IMR-90 (cell line): Measurements from ENCODE around the gene OSBPL3. TPM values are rescaled to one million over a fixed set of nuclear protein-coding genes. Genes with fewer than 3 reads are reported as not detected.

ENCODE experiments used
- ATAC-seq: fragments of 200-7000 bp; cut with Tn5 transposase; 2 replicates; pipeline ENCODE4 v1.9.1; 2020; ENCODE audit warnings: low read depth, mild to moderate bottlenecking, moderate library complexity
- BruUV-seq: library from RNA; stranded (reverse); fragments of 400-500 nt; replicated peaks from 2 replicates; lab custom pipeline; 2021; lab: Mats Ljungman, UMichigan
- CTCF ChIA-PET: fragments of 300-600 bp; formaldehyde crosslinking; extraction: SDS; loops from one replicate; lab custom pipeline; 2021; ENCODE audit warnings: antibody characterized with exemption; lab: Yijun Ruan, JAX
- POLR2A ChIA-PET: fragments of 300-600 bp; sonication (Branson Sonifier 250); formaldehyde crosslinking; loops from one replicate; lab custom pipeline; 2022; ENCODE audit warnings: antibody characterized with exemption; ENCODE audit not compliant: unreplicated experiment; lab: Charles Lee
- DNase-seq: peaks from one replicate; pipeline ENCODE4 v3.0.0; 2013
- H2AFZ ChIP-seq: replicated peaks from 2 replicates; pipeline ENCODE3; 2013; ENCODE audit warnings: low read length, mild to moderate bottlenecking; ENCODE audit not compliant: poor library complexity
- H2AK5ac ChIP-seq: 2 replicates; pipeline ENCODE4 v1.6.1; 2013; ENCODE audit warnings: low read depth, low read length, inconsistent platforms
- H2AK9ac ChIP-seq: replicated peaks from 2 replicates; pipeline ENCODE3; 2013; ENCODE audit warnings: mild to moderate bottlenecking, low read depth, low read length, moderate library complexity; ENCODE audit not compliant: poor library complexity
- H2BK120ac ChIP-seq: 2 replicates; pipeline ENCODE4 v1.6.1; 2013; ENCODE audit warnings: low read depth, low read length, inconsistent platforms
- H2BK15ac ChIP-seq: 3 replicates; pipeline ENCODE4 v1.6.1; 2013; ENCODE audit warnings: low read depth, low read length, inconsistent platforms
- H2BK20ac ChIP-seq: 2 replicates; pipeline ENCODE4 v1.6.1; 2013; ENCODE audit warnings: low read depth, mild to moderate bottlenecking, inconsistent platforms, low read length, moderate library complexity
- H2BK5ac ChIP-seq: 2 replicates; pipeline ENCODE4 v1.6.1; 2013; ENCODE audit warnings: mild to moderate bottlenecking, low read depth, low read length, inconsistent platforms; ENCODE audit not compliant: poor library complexity, severe bottlenecking
- H3K14ac ChIP-seq: replicated peaks from 2 replicates; pipeline ENCODE4 v1.6.1; 2013; ENCODE audit warnings: low read depth, low read length, inconsistent platforms
- H3K18ac ChIP-seq: 2 replicates; pipeline ENCODE4 v1.6.1; 2013; ENCODE audit warnings: low read depth, low read length, control low read depth
- H3K23ac ChIP-seq: 2 replicates; pipeline ENCODE4 v1.6.1; 2013; ENCODE audit warnings: low read depth, low read length, inconsistent platforms
- H3K27ac ChIP-seq: 2 replicates; pipeline ENCODE4 v1.5.1; 2013; ENCODE audit warnings: mild to moderate bottlenecking, control low read depth, low read length; ENCODE audit not compliant: insufficient read depth
- H3K27me3 ChIP-seq: 2 replicates; pipeline ENCODE4 v1.6.1; 2013; ENCODE audit warnings: low read length; ENCODE audit not compliant: control insufficient read depth, insufficient read depth
- H3K36me3 ChIP-seq: 2 replicates; pipeline ENCODE4 v1.6.1; 2013; ENCODE audit warnings: low read length, mixed read lengths; ENCODE audit not compliant: control insufficient read depth, insufficient read depth
- H3K4ac ChIP-seq: 2 replicates; pipeline ENCODE4 v1.6.1; 2013; ENCODE audit warnings: low read depth, low read length, inconsistent platforms
- H3K4me1 ChIP-seq: 2 replicates; pipeline ENCODE4 v1.6.1; 2013; ENCODE audit warnings: low read length, mixed read lengths; ENCODE audit not compliant: control insufficient read depth, insufficient read depth
- H3K4me2 ChIP-seq: 2 replicates; pipeline ENCODE4 v1.6.1; 2013; ENCODE audit warnings: low read depth, mild to moderate bottlenecking, control low read depth, low read length, moderate library complexity
- H3K4me3 ChIP-seq: 2 replicates; pipeline ENCODE4 v1.5.1; 2013; ENCODE audit warnings: low read depth, mild to moderate bottlenecking, control low read depth, low read length, moderate library complexity; ENCODE audit not compliant: insufficient read depth
- H3K56ac ChIP-seq: 2 replicates; pipeline ENCODE4 v1.6.1; 2013; ENCODE audit warnings: low read length, inconsistent platforms; ENCODE audit not compliant: insufficient read depth; ENCODE audit errors: extremely low read depth
- H3K79me1 ChIP-seq, 2 experiments: 2 replicates each; pipeline ENCODE4 v1.6.1; 2013; ENCODE audit warnings: low read length in 2 of 2, inconsistent platforms in 1 of 2, low read depth in 1 of 2
- H3K9ac ChIP-seq: 2 replicates; pipeline ENCODE4 v1.6.1; 2013; ENCODE audit warnings: low read depth, low read length, control low read depth
- H3K9me1 ChIP-seq: 2 replicates; pipeline ENCODE4 v1.6.1; 2013; ENCODE audit warnings: low read length, inconsistent platforms; ENCODE audit not compliant: insufficient read depth
- H3K9me3 ChIP-seq: 2 replicates; pipeline ENCODE4 v1.6.1; 2013; ENCODE audit warnings: low read length; ENCODE audit not compliant: control insufficient read depth, insufficient read depth
- H4K20me1 ChIP-seq: 2 replicates; pipeline ENCODE4 v1.6.1; 2013; ENCODE audit warnings: low read length, inconsistent platforms; ENCODE audit not compliant: insufficient read depth
- H4K5ac ChIP-seq: 2 replicates; pipeline ENCODE4 v1.6.1; 2013; ENCODE audit warnings: mild to moderate bottlenecking, low read depth, low read length, control low read depth
- H4K8ac ChIP-seq, 2 experiments: 2 replicates each; pipeline ENCODE4 v1.6.1; 2013; ENCODE audit warnings: low read depth in 2 of 2, low read length in 2 of 2, control low read depth in 1 of 2, inconsistent platforms in 1 of 2
- H4K91ac ChIP-seq: 2 replicates; pipeline ENCODE4 v1.6.1; 2013; ENCODE audit warnings: low read depth, low read length, inconsistent platforms; ENCODE audit not compliant: insufficient read depth
- CEBPB ChIP-seq: IDR thresholded peaks from 2 replicates; pipeline ENCODE4 v1.6.1; 2012; ENCODE audit warnings: low read depth, low read length, improper control_type of control experiment
- CHD1 ChIP-seq: IDR thresholded peaks from 2 replicates; pipeline ENCODE4 v1.6.1; 2012; ENCODE audit warnings: low read depth, low read length, improper control_type of control experiment
- CTCF ChIP-seq: conservative IDR thresholded peaks from 2 replicates; pipeline ENCODE4 v1.5.1; 2012; ENCODE audit warnings: mild to moderate bottlenecking, low read depth, low read length, improper control_type of control experiment
- FOS ChIP-seq: fragments of 150-350 bp; IDR thresholded peaks from 2 replicates; pipeline ENCODE4 v1.6.1; 2016; ENCODE audit warnings: low read depth, low read length
- MAFK ChIP-seq: IDR thresholded peaks from 2 replicates; pipeline ENCODE4 v1.6.1; 2012; ENCODE audit warnings: low read depth, low read length, improper control_type of control experiment
- MAZ ChIP-seq: IDR thresholded peaks from 2 replicates; pipeline ENCODE4 v1.6.1; 2012; ENCODE audit warnings: low read depth, mild to moderate bottlenecking, low read length, improper control_type of control experiment, moderate library complexity, borderline replicate concordance
- MXI1 ChIP-seq: IDR thresholded peaks from 2 replicates; pipeline ENCODE4 v1.6.1; 2012; ENCODE audit warnings: low read depth, mild to moderate bottlenecking, low read length, moderate library complexity, borderline replicate concordance
- NFE2L2 ChIP-seq: fragments of 150-350 bp; IDR thresholded peaks from 2 replicates; pipeline ENCODE4 v1.6.1; 2016; ENCODE audit warnings: low read depth, mild to moderate bottlenecking, low read length
- POLR2A ChIP-seq: IDR thresholded peaks from 2 replicates; pipeline ENCODE4 v1.6.1; 2012; ENCODE audit warnings: mild to moderate bottlenecking, low read depth, low read length
- RAD21 ChIP-seq: IDR thresholded peaks from 2 replicates; pipeline ENCODE4 v1.6.1; 2012; ENCODE audit warnings: low read length, improper control_type of control experiment
- RCOR1 ChIP-seq: IDR thresholded peaks from 2 replicates; pipeline ENCODE4 v1.6.1; 2012; ENCODE audit warnings: mild to moderate bottlenecking, low read length, improper control_type of control experiment; ENCODE audit not compliant: insufficient replicate concordance
- RFX5 ChIP-seq: IDR thresholded peaks from 2 replicates; pipeline ENCODE4 v1.8.0; 2012; ENCODE audit warnings: low read depth, mild to moderate bottlenecking, low read length, moderate library complexity
- SMC3 ChIP-seq: fragments of 150-350 bp; IDR thresholded peaks from 2 replicates; pipeline ENCODE4 v1.6.1; 2016; ENCODE audit warnings: low read depth, mild to moderate bottlenecking, antibody characterized with exemption, low read length, moderate library complexity
- USF2 ChIP-seq: fragments of 150-350 bp; IDR thresholded peaks from 2 replicates; pipeline ENCODE4 v1.6.1; 2017; ENCODE audit warnings: mild to moderate bottlenecking, antibody characterized with exemption, low read length, low read depth
- WGBS, 2 experiments: methylation state at CpG; one replicate each; pipeline versions ENCODE4 v1.1.5 to v1.1.7; 2013; ENCODE audit warnings: missing lambda C conversion rate in 2 of 2; ENCODE audit not compliant: insufficient read length in 1 of 2; ENCODE audit errors: extremely low coverage in 2 of 2; 5-methylcytosine and 5-hydroxymethylcytosine counted together
- dilution Hi-C: fragments of 300-500 bp; cut with HindIII; formaldehyde crosslinking; loops from one replicate; pipeline ENCODE4 v1.14.3; 2018; ENCODE audit warnings: low sequenced_read_pairs; ENCODE audit not compliant: unreplicated experiment
- in situ Hi-C: fragments of 300-500 bp; cut with MboI; formaldehyde crosslinking; loops from 3 replicates; pipeline ENCODE4 v1.14.3; 2019; ENCODE audit warnings: low sequenced_read_pairs, inconsistent platforms, mixed read lengths
- intact Hi-C: fragments of 100-400 bp; cut with micrococcal nuclease; formaldehyde crosslinking; loops from 2 replicates; pipeline ENCODE4 v1.10.0; 2022
- polyA plus RNA-seq, 3 experiments: library from polyadenylated mRNA; depleted of rRNA; stranded (reverse); fragments of >200 nt; gene quantifications; 2 replicates each; pipeline ENCODE4 v1.2.3, GENCODE V29; 2012; ENCODE audit warnings: low replicate concordance in 1 of 3
- total RNA-seq: library from RNA; depleted of rRNA; stranded (reverse); fragments of >200 nt; gene quantifications from 2 replicates; pipeline ENCODE4 v1.2.3, GENCODE V29; 2012
- TF ChIP-seq, protein P1 (sequence below): fragments of 150-350 bp; IDR thresholded peaks from 2 replicates; pipeline ENCODE4 v1.6.1; 2016; ENCODE audit warnings: low read depth, mild to moderate bottlenecking, low read length, moderate library complexity, borderline replicate concordance

Gene OSBPL3
- total and polyA plus RNA-seq, 2 of the 4 experiments (the other 2 are of a cell fraction), result 18.0 to 29.9 TPM

- no peak overlapping the region for H4K8ac ChIP-seq
- no peak overlapping the region for H4K5ac ChIP-seq
- no peak overlapping the region for H3K14ac ChIP-seq
- no peak overlapping the region for H3K4me3 ChIP-seq
- intact Hi-C loops (no loop called here), in situ Hi-C loops (no loop called here), dilution Hi-C loops (no loop called here)
- WGBS, 2 experiments, result 96% methylated on average over 4 of the region's 5 CpGs; no CpG with 5 or more reads in 1 of the 2 experiments
- H3K4ac ChIP-seq, result no peak overlapping the region
- H3K27me3 ChIP-seq, result no peaks in the 10 kb centered on the region
- no peaks in the 10 kb centered on the region for H3K36me3 ChIP-seq
- H3K23ac ChIP-seq, result no peak overlapping the region
- no peak overlapping the region for H2BK5ac ChIP-seq
- 0 out of 4 replicates have a peak, but pooled peaks cover 0 to 3% of the 10 kb centered on the region in 2 experiments for H3K79me1 ChIP-seq
- H3K9me3 ChIP-seq, result no peaks in the 10 kb centered on the region
- no peaks in the 10 kb centered on the region for H4K20me1 ChIP-seq
- H2AK5ac ChIP-seq, result no peak overlapping the region
- H2AK9ac ChIP-seq, result no peak overlapping the region
- H3K18ac ChIP-seq, result no peak overlapping the region
- H3K56ac ChIP-seq, result no peak overlapping the region
- no peak overlapping the region for H2BK120ac ChIP-seq
- no TSS peak for BruUV-seq
- H3K4me2 ChIP-seq, result no peak overlapping the region
- no peak overlapping the region for H2AFZ ChIP-seq
- H3K9me1 ChIP-seq, result peaks cover 17% of the 10 kb centered on the region
- DNase-seq (no peak), ATAC-seq (no peak)
- H3K9ac ChIP-seq, result no peak overlapping the region
- ChIA-PET POLR2A (no interaction called here), CTCF (interaction anchor here (0.6 to 0.7 kb wide), 2 partner anchors 268 to 1246 kb away, joined by 3 read pairs; no protein-coding TSS in a partner anchor)
- H3K27ac ChIP-seq, result no peak overlapping the region
- TF ChIP-seq RFX5 (no peak), SMC3 (no peak), RAD21 (no peak), FOS (no peak), CTCF (no peak), USF2 (no peak), MAFK (no peak), CHD1 (no peak), CEBPB (no peak), MXI1 (no peak), NFE2L2 (no peak), POLR2A (no peak), MAZ (no peak), RCOR1 (no peak)
- TF ChIP-seq, protein P1, sequence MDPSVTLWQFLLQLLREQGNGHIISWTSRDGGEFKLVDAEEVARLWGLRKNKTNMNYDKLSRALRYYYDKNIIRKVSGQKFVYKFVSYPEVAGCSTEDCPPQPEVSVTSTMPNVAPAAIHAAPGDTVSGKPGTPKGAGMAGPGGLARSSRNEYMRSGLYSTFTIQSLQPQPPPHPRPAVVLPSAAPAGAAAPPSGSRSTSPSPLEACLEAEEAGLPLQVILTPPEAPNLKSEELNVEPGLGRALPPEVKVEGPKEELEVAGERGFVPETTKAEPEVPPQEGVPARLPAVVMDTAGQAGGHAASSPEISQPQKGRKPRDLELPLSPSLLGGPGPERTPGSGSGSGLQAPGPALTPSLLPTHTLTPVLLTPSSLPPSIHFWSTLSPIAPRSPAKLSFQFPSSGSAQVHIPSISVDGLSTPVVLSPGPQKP, result no peak
- H4K91ac ChIP-seq, result no peak overlapping the region
- no peak overlapping the region for H2BK15ac ChIP-seq
- H2BK20ac ChIP-seq, result no peak overlapping the region
- H3K4me1 ChIP-seq, result peaks cover 10% of the 10 kb centered on the region
Measured at GRCh38 chr7:24784277-24784676, 195.7 kb downstream of the OSBPL3 start.
